CD14-positive monocyte (primary cell): ENCODE measurements around the gene ZFP62. TPM values are rescaled to one million over a fixed set of nuclear protein-coding genes. Genes with fewer than 3 reads are reported as not detected.

Experiments used
- DNase-seq, 3 donors: peaks; one replicate each; pipeline ENCODE4 v3.0.0-alpha.2; 2011 to 2022
- H2AFZ ChIP-seq: 2 replicates; pipeline ENCODE4 v1.6.0; 2012; ENCODE audit warnings: mild to moderate bottlenecking, low read depth, low read length, inconsistent platforms; ENCODE audit not compliant: insufficient read depth, poor library complexity, severe bottlenecking
- H3K27ac ChIP-seq, 2 donors: 1 replicate in 1 of 2; 2 replicates in 1 of 2; pipeline ENCODE4 v1.5.1; 2012 to 2013; ENCODE audit warnings: low read length in 2 of 2, control low read depth in 1 of 2, inconsistent platforms in 1 of 2, low read depth in 1 of 2, mild to moderate bottlenecking in 1 of 2
- H3K27me3 ChIP-seq, 2 donors: one replicate each; pipeline versions ENCODE4 v1.6.0 to v1.6.1; 2011 to 2013; ENCODE audit warnings: low read length in 2 of 2; ENCODE audit not compliant: control insufficient read depth in 2 of 2, insufficient read depth in 2 of 2
- H3K36me3 ChIP-seq, 2 donors: replicated peaks in 1 of 2; 1 replicate in 1 of 2; 2 replicates in 1 of 2; pipeline versions ENCODE4 v1.5.1 to v1.6.1; 2012 to 2013; ENCODE audit warnings: low read length in 2 of 2, control low read depth in 1 of 2, inconsistent platforms in 1 of 2, mild to moderate bottlenecking in 1 of 2; ENCODE audit not compliant: insufficient read depth in 2 of 2, control insufficient read depth in 1 of 2
- H3K4me1 ChIP-seq, 2 donors: 1 replicate in 1 of 2; 2 replicates in 1 of 2; pipeline versions ENCODE4 v1.5.1 to v1.6.1; 2012 to 2013; ENCODE audit warnings: low read length in 2 of 2, control low read depth in 1 of 2, inconsistent platforms in 1 of 2, mild to moderate bottlenecking in 1 of 2, moderate library complexity in 1 of 2; ENCODE audit not compliant: insufficient read depth in 2 of 2, control insufficient read depth in 1 of 2
- H3K4me2 ChIP-seq: replicated peaks from 2 replicates; pipeline ENCODE3; 2012; ENCODE audit warnings: low read length, moderate library complexity, mild to moderate bottlenecking; ENCODE audit not compliant: poor library complexity, severe bottlenecking; ENCODE audit errors: extremely low read depth
- H3K4me3 ChIP-seq, 3 experiments: fragments of 200-600 bp in 1 of 3; sonication (generic) in 1 of 3; replicated peaks in 1 of 3; 1 replicate in 2 of 3; 2 replicates in 1 of 3; pipeline ENCODE4 v1.5.1; 2011 to 2013; ENCODE audit warnings: low read length in 3 of 3, mild to moderate bottlenecking in 3 of 3, control low read depth in 2 of 3, low read depth in 2 of 3, inconsistent platforms in 1 of 3, moderate library complexity in 1 of 3
- H3K79me2 ChIP-seq: 2 replicates; pipeline ENCODE4 v1.6.0; 2012; ENCODE audit warnings: mild to moderate bottlenecking, control low read depth, inconsistent platforms, low read length, moderate library complexity; ENCODE audit not compliant: insufficient read depth
- H3K9ac ChIP-seq: 2 replicates; pipeline ENCODE4 v1.6.0; 2017; ENCODE audit warnings: low read length, mild to moderate bottlenecking; ENCODE audit not compliant: insufficient read depth, poor library complexity, severe bottlenecking
- H3K9me3 ChIP-seq, 2 donors: replicated peaks in 1 of 2; 1 replicate in 1 of 2; 2 replicates in 1 of 2; pipeline versions ENCODE4 v1.5.1 to v1.6.1; 2012 to 2013; ENCODE audit warnings: low read length in 2 of 2, control low read depth in 1 of 2; ENCODE audit not compliant: control insufficient read depth in 1 of 2, insufficient read depth in 1 of 2
- H4K20me1 ChIP-seq: 2 replicates; pipeline ENCODE4 v1.6.0; 2012; ENCODE audit warnings: mild to moderate bottlenecking, low read length, control low read depth, moderate library complexity; ENCODE audit not compliant: insufficient read depth
- H3K27ac Mint-ChIP-seq, 7 donors: one replicate each; pipeline ENCODE4 v1.8.0; 2020; ENCODE audit warnings: mild to moderate bottlenecking in 7 of 7, mixed read lengths in 7 of 7, moderate library complexity in 6 of 7, inconsistent platforms in 2 of 7
- H3K27me3 Mint-ChIP-seq, 3 donors: one replicate each; pipeline ENCODE4 v1.8.0; 2021 to 2022; ENCODE audit warnings: low read depth in 3 of 3, mild to moderate bottlenecking in 3 of 3, mixed read lengths in 3 of 3, moderate library complexity in 3 of 3, inconsistent platforms in 1 of 3
- H3K36me3 Mint-ChIP-seq, 2 donors: one replicate each; pipeline ENCODE4 v1.8.0; 2020; ENCODE audit warnings: mixed read lengths in 2 of 2, inconsistent platforms in 1 of 2, mild to moderate bottlenecking in 1 of 2
- H3K4me1 Mint-ChIP-seq: one replicate; pipeline ENCODE4 v1.8.0; 2020; ENCODE audit warnings: mild to moderate bottlenecking, mixed read lengths
- H3K4me3 Mint-ChIP-seq, 2 donors: one replicate each; pipeline ENCODE4 v1.8.0; 2020; ENCODE audit warnings: mild to moderate bottlenecking in 2 of 2, mixed read lengths in 2 of 2, moderate library complexity in 1 of 2
- H3K9me3 Mint-ChIP-seq, 7 donors: one replicate each; pipeline ENCODE4 v1.8.0; 2020 to 2022; ENCODE audit warnings: mixed read lengths in 7 of 7, mild to moderate bottlenecking in 6 of 7, moderate library complexity in 6 of 7, inconsistent platforms in 2 of 7
- CTCF ChIP-seq: fragments of 200-600 bp; IDR thresholded peaks from one replicate; pipeline ENCODE4 v1.8.0; 2022; ENCODE audit warnings: antibody characterized with exemption, mild to moderate bottlenecking
- WGBS: methylation state at CpG from one replicate; pipeline ENCODE4 v1.1.5; 2013; ENCODE audit warnings: missing lambda C conversion rate; ENCODE audit not compliant: insufficient coverage; 5-methylcytosine and 5-hydroxymethylcytosine counted together
- intact Hi-C, 2 donors: fragments of 100-400 bp; cut with micrococcal nuclease; formaldehyde crosslinking; loops; one replicate each; pipeline versions ENCODE4 v1.15.0 to v1.15.1; 2023
- polyA plus RNA-seq, 3 donors: library from polyadenylated mRNA; depleted of rRNA in 1 of 3; unstranded in 2 of 3; stranded (reverse) in 1 of 3; fragments of 300-500 nt in 2 of 3; fragments of >200 nt in 1 of 3; fragmentation: Illumina TruSeq in 2 of 3; gene quantifications; 1 replicate in 2 of 3; 2 replicates in 1 of 3; pipeline ENCODE4 v1.2.3, GENCODE V29; 2012 to 2021

The ZFP62 gene
- polyA plus RNA-seq, 3 donors: 4.1 to 7.1 (median 6.5) TPM

- H3K4me3 ChIP-seq: no peak overlapping the region
- Mint-ChIP-seq H3K4me1 (no peaks in the 10 kb centered on the region), H3K9me3 (no peaks in the 10 kb centered on the region), H3K4me3 (no peak overlapping the region), H3K36me3 (no peaks in the 10 kb centered on the region), H3K27me3 (peaks cover 0 to 12% (median 8%) of the 10 kb centered on the region in 3 donors), H3K27ac (no peak overlapping the region)
- no peak overlapping the region for H3K4me2 ChIP-seq
- no peaks in the 10 kb centered on the region for H3K79me2 ChIP-seq
- no peak overlapping the region for H2AFZ ChIP-seq
- WGBS: no CpG with 5 or more reads among the region's 5 CpGs
- TF ChIP-seq CTCF: no peak
- no peaks in the 10 kb centered on the region for H3K9me3 ChIP-seq
- no peaks in the 10 kb centered on the region for H4K20me1 ChIP-seq
- H3K4me1 ChIP-seq: peaks cover 5 to 6% of the 10 kb centered on the region in 2 donors
- no peak overlapping the region for H3K9ac ChIP-seq
- no peak overlapping the region for H3K27ac ChIP-seq
- intact Hi-C loops: loop anchor here (10.0 kb wide), 1 partner anchor 289 kb away; no protein-coding TSS in a partner anchor
- H3K36me3 ChIP-seq: no peaks in the 10 kb centered on the region
- no peak for DNase-seq
- H3K27me3 ChIP-seq: peaks cover 0 to 11% of the 10 kb centered on the region in 2 donors
Observed at GRCh38 chr5:180865981-180866695, 5.1 kb upstream of the ZFP62 start.

- Histone ChIP-seq H3K4me3 (no peak overlapping the region), H3K36me3 (no peaks in the 10 kb centered on the region), H3K4me2 (no peak overlapping the region), H3K9me3 (no peaks in the 10 kb centered on the region), H3K79me2 (peaks cover 20% of the 10 kb centered on the region), H3K27ac (no peak overlapping the region), H2AFZ (no peak overlapping the region), H3K9ac (no peak overlapping the region), H3K27me3 (peaks cover 0 to 11% of the 10 kb centered on the region in 2 donors), H4K20me1 (no peaks in the 10 kb centered on the region), H3K4me1 (peaks cover 12 to 13% of the 10 kb centered on the region in 2 donors)
- Mint-ChIP-seq H3K27me3 (peaks cover 0 to 9% (median 6%) of the 10 kb centered on the region in 3 donors), H3K4me1 (peaks cover 11% of the 10 kb centered on the region), H3K36me3 (peaks cover 0 to 10% of the 10 kb centered on the region in 2 donors), H3K9me3 (no peaks in the 10 kb centered on the region), H3K4me3 (no peak overlapping the region), H3K27ac (no peak overlapping the region)
- 90% methylated on average over 2 of the region's 11 CpGs for WGBS
- intact Hi-C loops: loop anchor here (5.0 to 10.0 kb wide), 2 partner anchors 35 to 292 kb away; no protein-coding TSS in a partner anchor
- DNase-seq: no peak
- no peak for TF ChIP-seq CTCF
Observed at GRCh38 chr5:180862645-180863044, 1.6 kb upstream of the ZFP62 start.
